ENCODE results near the gene MON1B.

GRCh38 chr16:77158293-77158692 lies 32.7 kb upstream of the MON1B start:
- TF ChIP-seq SMC3 (conservative IDR thresholded peaks at IDR 0.05; ENCODE audit: poor library complexity) (no peak), EP300 (conservative IDR thresholded peaks at IDR 0.05; ENCODE audit: poor library complexity, severe bottlenecking) (no peak), POLR2AphosphoS5 (IDR thresholded peaks at IDR 0.05) (no peak)
- TF ChIP-seq, protein P1, sequence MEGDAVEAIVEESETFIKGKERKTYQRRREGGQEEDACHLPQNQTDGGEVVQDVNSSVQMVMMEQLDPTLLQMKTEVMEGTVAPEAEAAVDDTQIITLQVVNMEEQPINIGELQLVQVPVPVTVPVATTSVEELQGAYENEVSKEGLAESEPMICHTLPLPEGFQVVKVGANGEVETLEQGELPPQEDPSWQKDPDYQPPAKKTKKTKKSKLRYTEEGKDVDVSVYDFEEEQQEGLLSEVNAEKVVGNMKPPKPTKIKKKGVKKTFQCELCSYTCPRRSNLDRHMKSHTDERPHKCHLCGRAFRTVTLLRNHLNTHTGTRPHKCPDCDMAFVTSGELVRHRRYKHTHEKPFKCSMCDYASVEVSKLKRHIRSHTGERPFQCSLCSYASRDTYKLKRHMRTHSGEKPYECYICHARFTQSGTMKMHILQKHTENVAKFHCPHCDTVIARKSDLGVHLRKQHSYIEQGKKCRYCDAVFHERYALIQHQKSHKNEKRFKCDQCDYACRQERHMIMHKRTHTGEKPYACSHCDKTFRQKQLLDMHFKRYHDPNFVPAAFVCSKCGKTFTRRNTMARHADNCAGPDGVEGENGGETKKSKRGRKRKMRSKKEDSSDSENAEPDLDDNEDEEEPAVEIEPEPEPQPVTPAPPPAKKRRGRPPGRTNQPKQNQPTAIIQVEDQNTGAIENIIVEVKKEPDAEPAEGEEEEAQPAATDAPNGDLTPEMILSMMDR (IDR thresholded peaks at IDR 0.05; ENCODE audit: poor library complexity, severe bottlenecking) = no peak

Measured in neural cell (in vitro differentiated cells).